22Rv1 (cell line): ENCODE data around the gene PEAK1.

Experiments used
- CTCF ChIP-seq: fragments of 450-650 bp; IDR thresholded peaks from 2 replicates; pipeline ENCODE4 v1.5.1; 2017; ENCODE audit warnings: mild to moderate bottlenecking
- ZFX ChIP-seq: fragments of 450-650 bp; IDR thresholded peaks from 2 replicates; pipeline ENCODE4 v1.6.1; 2017; ENCODE audit warnings: antibody characterized with exemption, borderline replicate concordance

- no peak for TF ChIP-seq CTCF
- TF ChIP-seq ZFX: no peak
These were observed 280.6 kb downstream of the PEAK1 start for GRCh38 chr15:77139312-77139711.
